ENCODE results near the gene UBA6.

- TF ChIP-seq NFRKB (IDR thresholded peaks at IDR 0.05) (no peak), ZNF384 (IDR thresholded peaks at IDR 0.05) (no peak), SUZ12 (IDR thresholded peaks at IDR 0.05) (no peak)
Measured at GRCh38 chr4:67565284-67565683, 135.7 kb downstream of the UBA6 start.

Measured in HEK293T (cell line).